Measurements from ENCODE around the gene TMEM239.
"Not testable (repeated sequence)": the region's sequence is repeated elsewhere in the genome, so short reads cannot be mapped to it uniquely, and the experiment has no call there.

The TMEM239 gene

DNA sequence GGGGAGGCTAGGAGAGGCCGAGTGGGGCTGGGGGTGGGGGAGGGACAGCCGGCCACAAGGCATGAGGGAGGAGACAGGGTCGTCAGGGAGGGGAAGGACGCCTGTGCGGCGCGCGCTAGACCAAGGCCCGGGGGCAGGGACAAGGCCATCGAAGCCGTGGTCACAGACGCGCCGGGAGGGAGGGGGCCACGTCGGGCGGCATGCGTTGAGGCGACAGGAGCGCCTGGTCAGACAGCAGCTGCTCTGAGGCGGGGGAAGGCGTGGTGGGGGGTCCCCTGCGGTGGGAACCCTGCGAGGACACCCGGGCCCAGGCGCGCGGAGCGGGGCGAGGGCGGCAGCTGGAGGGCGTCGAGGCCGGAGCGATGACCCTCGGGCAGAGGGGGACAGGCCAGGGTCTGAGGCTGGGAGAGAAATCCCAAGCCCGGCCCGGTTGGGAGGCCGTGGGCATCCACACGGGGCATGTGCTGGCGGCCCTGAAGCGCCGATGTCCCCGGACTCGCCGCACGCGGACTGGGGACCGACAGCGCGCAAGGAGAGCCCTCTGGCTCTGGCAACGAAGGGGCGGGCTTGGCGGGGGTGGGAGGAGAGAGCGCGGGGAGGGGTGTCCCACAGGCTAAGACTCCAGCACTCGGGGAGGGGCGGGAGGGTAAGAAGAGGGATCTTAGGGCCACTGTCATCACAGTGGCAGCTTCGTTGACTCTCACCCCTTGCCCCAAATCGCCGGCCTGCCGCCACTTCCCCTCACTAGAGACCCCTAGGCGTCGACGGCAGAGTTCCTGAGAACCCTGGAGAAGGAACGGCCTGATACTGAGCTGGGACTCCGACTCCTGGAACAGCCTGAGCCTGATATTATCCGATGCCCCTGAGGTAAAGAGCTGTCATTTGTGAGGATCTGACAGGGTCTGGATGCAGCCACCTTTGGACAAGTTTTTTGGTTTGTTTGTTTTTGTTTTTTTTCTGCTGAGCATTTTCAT, 5.0 kb downstream of the TMEM239 start:
- ATAC-seq, result no peak

GRCh38 chr20:2822073-2822472, 5.9 kb downstream of the TMEM239 start:
- peak in 1 of 2 donors; percentile 33 for ATAC-seq

- ATAC-seq, result no peak
Observed at GRCh38 chr20:2825761-2826160, 9.6 kb downstream of the TMEM239 start.

GRCh38 chr20:2826655-2827054, 10.5 kb downstream of the TMEM239 start:
- ATAC-seq, result no peak

DNA sequence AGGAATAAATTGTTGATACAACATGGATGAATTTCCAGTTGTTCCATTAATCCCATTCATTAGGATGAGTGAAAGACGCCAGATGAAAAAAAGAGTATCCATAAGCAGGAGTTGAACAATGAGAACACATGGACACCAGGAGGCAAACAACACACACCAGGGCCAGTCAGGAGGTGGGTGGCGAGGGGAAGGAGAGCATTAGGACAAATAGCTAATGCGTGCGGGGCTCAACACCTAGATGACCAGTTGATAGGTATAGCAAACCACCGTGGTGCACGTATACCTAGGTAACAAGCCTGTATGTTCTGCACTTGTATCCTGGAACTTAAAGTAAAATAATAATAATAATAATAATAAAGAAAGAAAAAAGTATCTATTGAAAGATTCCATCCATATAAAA, 13.2 kb downstream of the TMEM239 start:
- ATAC-seq, result no peak

GRCh38 chr20:2831206-2831605, 15.0 kb downstream of the TMEM239 start:
- ATAC-seq, result not testable (repeated sequence)

GRCh38 chr20:2833761-2834160, 17.6 kb downstream of the TMEM239 start:
- no peak for ATAC-seq

DNA sequence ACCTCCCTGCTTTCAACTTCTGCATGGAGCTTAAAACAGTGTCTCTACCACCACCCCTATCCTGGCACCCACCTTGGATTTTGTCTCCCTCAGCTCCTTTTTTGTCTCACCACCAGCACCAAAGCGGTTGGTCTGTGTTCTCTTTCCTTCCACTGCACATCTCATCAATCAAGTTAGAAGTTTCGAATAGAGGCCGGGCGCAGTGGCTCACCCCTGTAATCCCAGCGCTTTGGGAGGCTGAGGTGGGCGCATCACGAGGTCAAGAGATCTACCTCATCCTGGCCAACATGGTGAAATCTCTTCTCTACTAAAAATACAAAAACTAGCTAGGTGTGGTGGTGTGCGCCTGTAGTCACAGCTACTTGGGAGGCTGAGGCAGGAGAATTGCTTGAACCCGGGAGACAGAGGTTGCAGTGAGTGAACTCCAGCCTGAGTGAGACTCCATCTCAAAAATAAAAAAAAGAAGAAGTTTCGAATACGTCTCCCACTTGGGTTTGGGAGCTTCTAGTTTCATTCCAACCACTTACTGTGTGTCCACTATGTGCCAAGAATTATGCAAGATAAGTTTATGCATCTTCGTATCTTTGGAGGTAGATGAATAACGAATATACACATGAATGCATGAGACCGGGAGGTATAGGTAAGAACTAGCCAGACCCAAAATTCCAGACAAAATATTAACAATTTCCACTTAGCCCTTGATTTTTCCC, 18.4 kb downstream of the TMEM239 start:
- no peak for ATAC-seq

DNA sequence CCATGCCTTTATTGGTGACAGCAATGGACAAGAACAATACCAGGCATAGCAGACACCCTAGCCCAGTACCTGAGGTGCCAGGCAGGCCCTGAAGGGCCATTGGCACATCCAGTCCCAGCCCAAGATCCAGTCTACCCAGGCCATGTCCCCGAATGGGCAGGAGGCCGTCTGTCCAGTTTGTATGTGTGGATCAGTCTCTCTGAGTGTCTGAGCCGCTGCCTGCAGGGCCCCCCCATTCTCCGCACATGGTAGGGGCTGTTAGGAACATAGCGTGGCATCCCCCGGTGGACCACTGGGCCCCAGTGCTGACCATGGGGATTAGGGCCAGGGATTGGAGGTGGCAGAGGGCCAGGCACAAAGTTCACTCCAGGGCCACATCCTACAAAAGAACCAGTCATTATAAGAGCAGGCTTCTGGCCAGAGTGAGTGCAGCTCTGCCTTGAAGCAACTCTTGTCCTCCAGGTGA, 19.2 kb downstream of the TMEM239 start:
- no peak for ATAC-seq

DNA sequence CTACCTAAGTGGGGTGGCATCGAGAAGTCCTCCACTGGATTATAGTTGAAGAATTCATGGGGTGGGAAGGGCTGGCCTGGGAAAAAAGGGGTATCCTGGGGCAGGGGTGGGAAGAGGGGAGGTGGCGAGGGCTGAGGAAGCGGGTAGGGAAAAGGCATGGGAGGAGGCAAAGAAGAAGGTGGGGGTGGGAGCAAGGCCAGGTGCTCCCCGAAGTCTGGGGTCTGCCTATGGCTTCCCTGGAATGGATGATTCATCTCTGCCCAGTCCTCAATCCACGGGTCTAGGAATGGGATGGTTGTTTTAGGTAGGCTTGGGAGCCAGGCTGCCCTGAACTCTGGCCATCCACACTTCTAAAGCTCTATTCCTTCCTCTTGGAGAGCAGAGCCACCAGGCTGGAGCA, 19.9 kb downstream of the TMEM239 start:
- no peak for ATAC-seq

DNA sequence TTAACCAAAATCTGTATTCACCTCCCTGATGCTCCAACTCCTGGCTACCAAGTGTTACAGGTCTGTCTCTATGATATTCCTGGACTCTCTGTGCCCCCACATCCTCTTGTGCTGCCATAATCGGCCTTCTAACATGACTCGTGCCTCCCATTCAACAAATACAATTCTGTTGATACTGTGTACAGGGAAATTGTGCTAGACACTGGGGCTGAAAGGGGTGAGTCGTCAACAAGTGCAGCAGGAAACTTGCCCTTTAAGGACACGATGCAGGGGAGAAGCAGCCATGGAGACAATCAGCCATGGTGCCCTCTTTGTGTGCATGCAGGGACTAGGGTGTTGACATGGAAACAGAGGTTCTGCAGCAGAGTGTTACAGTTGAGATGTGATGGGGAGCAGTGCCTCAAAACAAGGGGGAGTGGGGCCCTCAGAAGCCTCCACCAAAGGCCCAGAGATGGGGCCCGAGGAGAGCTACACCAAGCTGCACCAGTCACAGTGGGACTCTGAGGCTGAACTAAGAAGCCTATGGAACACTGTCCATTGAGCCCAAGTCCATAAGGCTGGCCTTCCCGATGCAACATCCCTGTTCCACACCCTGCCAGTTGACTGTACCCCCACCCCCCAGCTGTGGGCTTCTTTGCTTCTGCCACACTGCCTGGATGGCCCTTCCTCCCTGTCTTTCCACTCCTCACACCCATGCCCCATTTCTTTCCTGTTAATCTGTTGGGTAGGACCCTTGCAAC, 21.2 kb downstream of the TMEM239 start:
- ATAC-seq, result no peak

GRCh38 chr20:2838170-2838797, 22.1 kb downstream of the TMEM239 start:
- ATAC-seq, result no peak

DNA sequence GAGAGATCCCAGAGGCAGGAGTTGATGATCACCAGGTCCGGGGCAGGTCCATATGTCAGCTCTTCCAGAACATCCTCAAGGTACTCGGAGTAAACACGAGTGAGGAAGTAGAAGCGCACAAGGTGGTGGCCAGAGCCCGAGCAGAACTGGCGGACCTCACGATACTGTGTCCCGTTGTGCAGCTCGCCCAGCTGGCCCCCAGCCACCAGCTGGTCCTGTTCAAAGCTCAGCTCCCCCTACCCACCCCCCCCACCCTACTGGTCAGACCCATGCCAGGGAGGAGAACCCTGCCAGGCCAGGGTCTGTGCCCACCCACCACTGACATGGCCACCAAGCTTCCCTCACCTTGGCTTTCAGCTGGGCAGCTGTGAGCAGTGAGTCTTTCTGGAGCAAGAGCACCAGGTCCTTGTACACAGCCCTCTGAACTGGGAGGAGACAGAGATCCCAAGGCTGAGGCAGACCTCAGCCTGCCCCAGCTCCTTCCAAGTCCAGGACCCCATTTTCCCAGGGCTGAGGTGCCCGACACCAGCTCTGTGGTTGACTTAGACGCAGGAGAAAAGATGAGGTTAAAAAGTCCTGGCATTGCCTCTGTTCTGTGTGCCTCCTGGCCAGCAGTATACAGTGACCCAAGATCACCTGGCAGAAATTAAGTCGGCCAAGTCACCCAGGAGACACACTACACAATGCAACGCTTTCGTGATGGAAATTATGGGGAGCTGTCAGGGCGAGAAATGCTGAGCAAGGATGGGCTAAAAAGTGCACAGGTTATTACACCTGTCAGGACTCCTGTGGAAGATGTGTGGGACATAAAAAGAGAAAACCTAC, 22.9 kb downstream of the TMEM239 start:
- no peak for ATAC-seq

GRCh38 chr20:2839732-2840137, 23.6 kb downstream of the TMEM239 start:
- ATAC-seq, result no peak

- peak; percentile 99 for ATAC-seq
Observed at GRCh38 chr20:2840138-2840966, 24.2 kb downstream of the TMEM239 start, which contains the start of the genes PCED1A and VPS16. Gene PCED1A (minus strand): TSS chr20:2840655. CDS start chr20:2839912, 743 bp downstream. Gene VPS16 (plus strand): TSS chr20:2840745. CDS start chr20:2840775, 30 bp downstream.

GRCh38 chr20:2840967-2841531, 24.9 kb downstream of the TMEM239 start:
- peak; percentile 21 to 30 for ATAC-seq

GRCh38 chr20:2845607-2846006, 29.4 kb downstream of the TMEM239 start:
- ATAC-seq, result no peak

GRCh38 chr20:2846698-2847097, 30.5 kb downstream of the TMEM239 start:
- ATAC-seq, result no peak

DNA sequence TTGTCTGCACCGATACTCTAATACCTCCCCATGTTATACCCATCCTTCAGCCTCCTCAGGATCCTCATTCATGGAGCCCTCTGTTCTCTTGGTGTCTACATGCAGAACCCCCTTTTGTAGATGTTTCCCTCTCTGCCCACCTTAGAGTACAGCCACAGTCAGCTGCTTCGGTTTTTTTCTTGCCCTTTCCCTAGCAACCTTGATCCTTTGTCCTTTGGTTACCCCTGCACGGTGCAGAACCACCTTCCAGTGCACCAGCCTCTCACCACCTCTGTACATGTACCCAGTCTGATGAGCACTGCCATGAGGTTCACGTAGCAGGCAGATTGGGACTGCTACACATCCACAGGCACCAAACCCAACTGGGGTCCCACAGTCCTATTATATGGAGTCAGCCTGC, 31.6 kb downstream of the TMEM239 start:
- ATAC-seq, result no peak

GRCh38 chr20:2849529-2849928, 33.4 kb downstream of the TMEM239 start:
- peak; percentile 41 to 51 for ATAC-seq

Data from activated CD4-positive, CD25-positive, alpha-beta regulatory T cell treated with anti-CD3 and anti-CD28 coated beads, Interleukin-2, amount 50 U/mL, for 24 hours (primary cell).